SK-N-MC (cell line): ENCODE measurements around the gene MTERF4.

Source experiments
- EZH2 ChIP-seq: fragments of 200-600 bp; sonication (generic); IDR thresholded peaks from one replicate; pipeline ENCODE4 v1.6.1; 2017; ENCODE audit warnings: antibody characterized with exemption
- FOXP2 ChIP-seq: optimal IDR thresholded peaks from 2 replicates; pipeline ENCODE3; 2011; ENCODE audit warnings: mild to moderate bottlenecking, moderate library complexity; ENCODE audit not compliant: insufficient read depth; ENCODE audit errors: extremely low read length, control extremely low read depth
- POLR2AphosphoS5 ChIP-seq: IDR thresholded peaks from 2 replicates; pipeline ENCODE4 v1.6.1; 2012; ENCODE audit warnings: mild to moderate bottlenecking, low read depth, low read length, borderline replicate concordance

- TF ChIP-seq EZH2 (no peak), FOXP2 (no peak), POLR2AphosphoS5 (no peak)
Measured at GRCh38 chr2:241135737-241136136, 33.6 kb upstream of the MTERF4 start.
